DND-41 (cell line): ENCODE measurements around the gene STARD10.
"Not testable (repeated sequence)": the region's sequence is repeated elsewhere in the genome, so short reads cannot be mapped to it uniquely, and the experiment has no call there.

Experiments used
- ATAC-seq: fragments of 200-7000 bp; cut with Tn5 transposase; 3 replicates; pipeline ENCODE4 v1.9.1; 2021; ENCODE audit warnings: low read depth; ENCODE audit not compliant: insufficient read depth
- DNase-seq: peaks from one replicate; pipeline ENCODE4 v3.0.0-alpha.2; 2020
- H2AFZ ChIP-seq: 2 replicates; pipeline ENCODE4 v1.6.0; 2012; ENCODE audit warnings: low read depth, low read length
- H3K27ac ChIP-seq: 2 replicates; pipeline ENCODE4 v1.5.1; 2012; ENCODE audit warnings: low read length, inconsistent platforms
- H3K27me3 ChIP-seq: fragments of 200-600 bp; sonication (generic); 2 replicates; pipeline ENCODE4 v1.6.0; 2012; ENCODE audit warnings: low read length, mild to moderate bottlenecking, inconsistent platforms; ENCODE audit not compliant: insufficient read depth, poor library complexity
- H3K36me3 ChIP-seq: 2 replicates; pipeline ENCODE4 v1.5.1; 2012; ENCODE audit warnings: low read length, inconsistent platforms; ENCODE audit not compliant: insufficient read depth
- H3K4me1 ChIP-seq: 2 replicates; pipeline ENCODE4 v1.5.1; 2012; ENCODE audit warnings: mild to moderate bottlenecking, low read length; ENCODE audit not compliant: insufficient read depth
- H3K4me2 ChIP-seq: 2 replicates; pipeline ENCODE4 v1.6.0; 2012; ENCODE audit warnings: mild to moderate bottlenecking, moderate library complexity, low read length, inconsistent platforms; ENCODE audit not compliant: insufficient read depth
- H3K4me3 ChIP-seq, 2 experiments: fragments of 200-600 bp in 1 of 2; shearing (Covaris generic) in 1 of 2; 2 replicates each; pipeline ENCODE4 v1.5.1; 2012 to 2016; ENCODE audit warnings: inconsistent platforms in 2 of 2, low read length in 2 of 2, mild to moderate bottlenecking in 2 of 2, low read depth in 1 of 2, moderate library complexity in 1 of 2
- H3K79me2 ChIP-seq: 2 replicates; pipeline ENCODE4 v1.6.0; 2012; ENCODE audit warnings: low read length, inconsistent platforms; ENCODE audit not compliant: insufficient read depth
- H3K9ac ChIP-seq: 2 replicates; pipeline ENCODE4 v1.6.0; 2012; ENCODE audit warnings: low read depth, mild to moderate bottlenecking, inconsistent platforms, low read length, moderate library complexity
- H3K9me3 ChIP-seq: 2 replicates; pipeline ENCODE4 v1.5.1; 2012; ENCODE audit warnings: low read length, moderate library complexity, mild to moderate bottlenecking, inconsistent platforms; ENCODE audit not compliant: insufficient read depth, severe bottlenecking
- H4K20me1 ChIP-seq: 2 replicates; pipeline ENCODE4 v1.6.0; 2012; ENCODE audit warnings: low read length; ENCODE audit not compliant: insufficient read depth
- EZH2 ChIP-seq: IDR thresholded peaks from 3 replicates; pipeline ENCODE4 v1.6.1; 2012; ENCODE audit warnings: borderline replicate concordance, low read depth, mild to moderate bottlenecking, moderate library complexity, low read length, inconsistent platforms; ENCODE audit not compliant: severe bottlenecking
- TF ChIP-seq, protein P1 (sequence below): IDR thresholded peaks from 2 replicates; pipeline ENCODE4 v1.5.1; 2012; ENCODE audit warnings: borderline replicate concordance, low read length, moderate library complexity, mild to moderate bottlenecking; ENCODE audit not compliant: poor library complexity, severe bottlenecking; ENCODE audit errors: extremely low read depth

Gene STARD10

GRCh38 chr11:72829178-72829577 is 35.3 kb upstream of the STARD10 start:
- ATAC-seq (no peak), DNase-seq (no peak)
- Histone ChIP-seq H3K27ac (no peak overlapping the region), H3K79me2 (no peaks in the 10 kb centered on the region), H4K20me1 (peaks cover 7% of the 10 kb centered on the region; the same call in 1 of the 2 replicates), H3K36me3 (peaks cover 70% of the 10 kb centered on the region), H3K4me1 (0 out of 2 replicates have a peak, but pooled peaks cover 3% of the 10 kb centered on the region), H3K4me3 (no peak overlapping the region), H2AFZ (no peak overlapping the region), H3K27me3 (no peaks in the 10 kb centered on the region), H3K9me3 (no peaks in the 10 kb centered on the region), H3K4me2 (no peak overlapping the region), H3K9ac (no peak overlapping the region)
- no peak for TF ChIP-seq EZH2
- TF ChIP-seq, protein P1, sequence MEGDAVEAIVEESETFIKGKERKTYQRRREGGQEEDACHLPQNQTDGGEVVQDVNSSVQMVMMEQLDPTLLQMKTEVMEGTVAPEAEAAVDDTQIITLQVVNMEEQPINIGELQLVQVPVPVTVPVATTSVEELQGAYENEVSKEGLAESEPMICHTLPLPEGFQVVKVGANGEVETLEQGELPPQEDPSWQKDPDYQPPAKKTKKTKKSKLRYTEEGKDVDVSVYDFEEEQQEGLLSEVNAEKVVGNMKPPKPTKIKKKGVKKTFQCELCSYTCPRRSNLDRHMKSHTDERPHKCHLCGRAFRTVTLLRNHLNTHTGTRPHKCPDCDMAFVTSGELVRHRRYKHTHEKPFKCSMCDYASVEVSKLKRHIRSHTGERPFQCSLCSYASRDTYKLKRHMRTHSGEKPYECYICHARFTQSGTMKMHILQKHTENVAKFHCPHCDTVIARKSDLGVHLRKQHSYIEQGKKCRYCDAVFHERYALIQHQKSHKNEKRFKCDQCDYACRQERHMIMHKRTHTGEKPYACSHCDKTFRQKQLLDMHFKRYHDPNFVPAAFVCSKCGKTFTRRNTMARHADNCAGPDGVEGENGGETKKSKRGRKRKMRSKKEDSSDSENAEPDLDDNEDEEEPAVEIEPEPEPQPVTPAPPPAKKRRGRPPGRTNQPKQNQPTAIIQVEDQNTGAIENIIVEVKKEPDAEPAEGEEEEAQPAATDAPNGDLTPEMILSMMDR, result no peak

DNA sequence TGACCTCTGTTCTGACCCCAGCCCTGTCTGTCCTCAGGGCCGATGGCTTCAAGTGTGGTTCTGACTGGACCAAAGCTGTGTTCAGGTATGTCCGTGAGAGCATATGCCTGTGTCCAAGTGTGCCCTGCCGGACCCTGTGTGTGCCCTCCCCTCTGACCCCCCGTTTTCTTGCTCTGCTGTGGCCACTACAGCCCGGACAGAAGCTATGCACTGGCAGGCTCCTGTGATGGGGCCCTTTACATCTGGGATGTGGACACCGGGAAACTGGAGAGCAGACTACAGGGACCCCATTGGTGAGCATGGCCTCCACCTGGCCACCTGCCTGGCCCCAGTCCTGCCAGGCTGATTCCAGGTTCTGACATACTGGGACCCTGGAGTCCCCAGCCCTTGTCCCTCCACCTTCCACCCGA is 34.9 kb upstream of the STARD10 start:
- no peak overlapping the region for H3K9ac ChIP-seq
- H4K20me1 ChIP-seq, result peaks cover 11% of the 10 kb centered on the region
- no peak overlapping the region for H3K4me3 ChIP-seq
- 0 out of 2 replicates have a peak, but pooled peaks cover 3% of the 10 kb centered on the region for H3K4me1 ChIP-seq
- no peak for ATAC-seq
- no peaks in the 10 kb centered on the region for H3K9me3 ChIP-seq
- TF ChIP-seq EZH2, result no peak
- TF ChIP-seq, protein P1, result no peak
- no peaks in the 10 kb centered on the region for H3K79me2 ChIP-seq
- no peak overlapping the region for H2AFZ ChIP-seq
- H3K27ac ChIP-seq, result no peak overlapping the region
- H3K4me2 ChIP-seq, result no peak overlapping the region
- DNase-seq, result no peak
- H3K36me3 ChIP-seq, result peaks cover 75% of the 10 kb centered on the region
- no peaks in the 10 kb centered on the region for H3K27me3 ChIP-seq

DNA sequence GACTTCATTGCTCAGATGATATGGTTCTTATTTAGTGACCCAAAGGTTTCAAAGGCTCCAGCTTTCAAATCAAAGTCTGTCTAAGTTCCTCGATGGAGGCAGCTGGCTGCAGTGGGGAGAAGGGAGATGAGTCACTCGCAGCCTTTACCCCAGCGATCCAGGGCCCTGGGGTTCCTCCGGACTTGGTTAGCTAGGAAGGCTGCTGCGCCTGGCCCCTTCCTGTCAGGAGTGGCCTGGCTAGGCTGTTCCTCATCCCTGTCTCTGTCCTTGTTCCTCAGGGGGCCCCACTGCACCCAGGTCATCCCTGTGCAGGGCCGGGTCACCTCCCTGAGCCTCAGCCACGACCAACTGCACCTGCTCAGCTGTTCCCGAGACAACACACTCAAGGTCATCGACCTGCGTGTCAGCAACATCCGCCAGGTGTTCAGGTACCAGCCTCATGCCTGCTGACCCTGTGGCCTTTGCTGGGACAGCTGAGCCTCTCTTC is 34.3 kb upstream of the STARD10 start:
- peaks cover 80% of the 10 kb centered on the region for H3K36me3 ChIP-seq
- H3K9me3 ChIP-seq, result no peaks in the 10 kb centered on the region
- no peak overlapping the region for H3K4me3 ChIP-seq
- H3K27me3 ChIP-seq, result no peaks in the 10 kb centered on the region
- DNase-seq (no peak), ATAC-seq (no peak)
- H3K79me2 ChIP-seq, result no peaks in the 10 kb centered on the region
- peaks cover 15% of the 10 kb centered on the region for H4K20me1 ChIP-seq
- H3K4me2 ChIP-seq, result no peak overlapping the region
- H2AFZ ChIP-seq, result no peak overlapping the region
- no peak for TF ChIP-seq EZH2
- TF ChIP-seq, protein P1, result no peak
- no peak overlapping the region for H3K27ac ChIP-seq
- H3K4me1 ChIP-seq, result 0 out of 2 replicates have a peak, but pooled peaks cover 3% of the 10 kb centered on the region
- H3K9ac ChIP-seq, result no peak overlapping the region

DNA sequence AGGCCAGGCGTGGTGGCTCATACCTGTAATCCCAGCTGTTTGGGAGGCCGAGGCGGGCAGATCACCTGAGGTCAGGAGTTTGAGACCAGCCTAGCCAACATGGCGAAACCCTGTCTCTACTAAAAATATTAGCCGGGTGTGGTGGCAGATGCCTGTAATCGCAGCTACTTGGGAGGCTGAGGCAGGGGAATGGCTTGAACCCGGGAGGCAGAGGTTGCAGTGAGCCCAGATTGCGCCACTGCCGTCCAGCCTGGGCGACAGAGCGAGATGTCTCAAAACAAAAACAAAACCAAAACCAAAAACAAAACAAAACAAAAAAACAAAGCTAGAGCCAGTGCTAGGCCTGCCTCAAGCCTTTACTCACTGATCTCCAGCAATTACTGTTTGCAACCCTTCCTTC is 33.8 kb upstream of the STARD10 start:
- H3K9me3 ChIP-seq, H3K79me2 ChIP-seq, DNase-seq, H3K4me2 ChIP-seq, H3K27me3 ChIP-seq, H3K4me1 ChIP-seq, H3K9ac ChIP-seq, H2AFZ ChIP-seq, ATAC-seq, H3K4me3 ChIP-seq, H3K27ac ChIP-seq: not testable (repeated sequence)
- peaks cover 16% of the 10 kb centered on the region for H4K20me1 ChIP-seq
- H3K36me3 ChIP-seq, result peaks cover 85% of the 10 kb centered on the region
